Loucy (cell line): ENCODE results near the gene PRELID1.

Source experiments
- H2AFZ ChIP-seq: fragments of 200-600 bp; sonication (generic); 2 replicates; pipeline ENCODE4 v1.6.0; 2016; ENCODE audit warnings: antibody characterized with exemption, mild to moderate bottlenecking, low read length, moderate library complexity
- H3F3A ChIP-seq: fragments of 200-600 bp; 2 replicates; pipeline ENCODE4 v1.6.0; 2016; ENCODE audit warnings: antibody characterized with exemption, low read depth, mild to moderate bottlenecking
- H3K27me3 ChIP-seq: fragments of 200-600 bp; sonication (generic); 2 replicates; pipeline ENCODE4 v1.6.1; 2014; ENCODE audit warnings: low read length, mild to moderate bottlenecking; ENCODE audit not compliant: insufficient read depth, poor library complexity, severe bottlenecking
- H3K36me3 ChIP-seq: fragments of 200-600 bp; sonication (generic); 2 replicates; pipeline ENCODE4 v1.6.1; 2016; ENCODE audit warnings: low read length; ENCODE audit not compliant: insufficient read depth
- H3K4me1 ChIP-seq: fragments of 200-600 bp; sonication (generic); 2 replicates; pipeline ENCODE4 v1.5.1; 2014; ENCODE audit warnings: low read length, mild to moderate bottlenecking; ENCODE audit not compliant: insufficient read depth, poor library complexity, severe bottlenecking
- H3K4me2 ChIP-seq: fragments of 200-600 bp; sonication (generic); 2 replicates; pipeline ENCODE4 v1.6.0; 2014; ENCODE audit warnings: antibody characterized with exemption, low read length, low read depth, mild to moderate bottlenecking; ENCODE audit not compliant: poor library complexity, severe bottlenecking
- H3K4me3 ChIP-seq: fragments of 200-600 bp; sonication (generic); 2 replicates; pipeline ENCODE4 v1.5.1; 2014; ENCODE audit warnings: low read length, mild to moderate bottlenecking, mixed read lengths; ENCODE audit not compliant: poor library complexity, severe bottlenecking
- H3K79me2 ChIP-seq: fragments of 200-600 bp; sonication (generic); 2 replicates; pipeline ENCODE4 v1.6.1; 2014; ENCODE audit warnings: low read length; ENCODE audit not compliant: insufficient read depth
- H3K9ac ChIP-seq: fragments of 200-600 bp; sonication (generic); 2 replicates; pipeline ENCODE4 v1.6.0; 2014; ENCODE audit warnings: mild to moderate bottlenecking, low read depth, low read length, moderate library complexity; ENCODE audit not compliant: poor library complexity, severe bottlenecking
- H3K9me2 ChIP-seq: fragments of 200-600 bp; sonication (generic); replicated peaks from 2 replicates; pipeline ENCODE4 v1.6.1; 2016; ENCODE audit warnings: low read depth, low read length, mixed read lengths
- H3K9me3 ChIP-seq: fragments of 200-600 bp; sonication (generic); 2 replicates; pipeline ENCODE4 v1.6.1; 2014; ENCODE audit warnings: mild to moderate bottlenecking, antibody characterized with exemption, low read length, low read depth; ENCODE audit not compliant: insufficient read depth
- H4K20me1 ChIP-seq: fragments of 200-600 bp; sonication (generic); 2 replicates; pipeline ENCODE4 v1.6.0; 2014; ENCODE audit warnings: antibody characterized with exemption, low read length, mild to moderate bottlenecking; ENCODE audit not compliant: insufficient read depth, poor library complexity, severe bottlenecking
- EZH2phosphoT487 ChIP-seq: fragments of 200-600 bp; IDR thresholded peaks from 2 replicates; pipeline ENCODE4 v1.6.1; 2018; ENCODE audit warnings: antibody characterized with exemption, mild to moderate bottlenecking, moderate library complexity, borderline replicate concordance
- TF ChIP-seq, protein P1 (sequence below): fragments of 200-600 bp; sonication (generic); conservative IDR thresholded peaks from 2 replicates; pipeline ENCODE4 v1.5.1; 2014; ENCODE audit warnings: mild to moderate bottlenecking, antibody characterized with exemption, low read length

The PRELID1 gene

DNA sequence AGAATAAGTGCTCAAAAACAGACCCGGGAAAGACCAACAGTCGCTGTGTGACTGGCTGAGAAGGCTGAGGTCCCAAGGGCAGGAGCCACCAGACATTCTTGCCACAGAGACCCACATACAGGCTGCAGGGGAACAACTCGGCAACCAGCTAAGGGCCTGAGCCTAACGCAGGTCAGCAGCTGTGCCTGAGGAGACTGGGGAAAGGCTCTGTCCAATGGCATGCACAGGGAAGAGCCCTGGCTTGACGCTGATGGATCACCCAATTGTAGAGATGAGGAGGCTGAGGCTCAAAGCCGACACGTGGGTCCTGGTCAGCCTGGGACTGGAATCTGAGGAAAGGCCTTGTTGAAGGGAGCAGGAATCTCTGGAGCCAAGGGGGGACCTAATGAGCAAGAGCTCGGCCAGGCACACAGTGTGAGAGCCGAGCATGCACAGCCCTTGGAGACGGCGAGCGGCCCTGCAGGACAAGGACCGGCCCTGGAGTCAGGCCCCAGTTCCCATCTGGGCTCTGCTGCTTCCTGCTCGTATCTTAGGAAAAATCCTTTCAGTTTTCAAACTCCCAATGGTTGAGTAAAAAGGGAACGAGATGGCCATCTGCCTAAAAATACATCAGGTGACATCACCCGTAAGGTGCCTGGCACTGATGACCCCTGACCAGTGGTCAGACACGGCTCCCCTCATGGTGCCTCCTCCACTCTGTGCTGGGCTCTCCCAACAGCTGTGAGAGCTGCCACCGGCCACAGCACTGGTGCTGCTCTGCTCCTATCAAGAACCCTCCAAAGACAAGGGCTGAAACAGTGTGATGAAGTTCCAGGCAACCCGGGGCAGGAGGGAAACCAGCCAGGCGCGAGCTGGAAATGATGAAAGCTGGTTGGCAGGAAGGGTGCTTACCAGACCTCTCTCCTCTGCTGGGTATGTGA, 31.4 kb downstream of the PRELID1 start:
- Histone ChIP-seq H3F3A (no peaks in the 10 kb centered on the region), H3K4me2 (no peak overlapping the region), H3K4me3 (no peak overlapping the region), H3K27me3 (no peaks in the 10 kb centered on the region), H2AFZ (no peak overlapping the region), H3K36me3 (peaks cover 40% of the 10 kb centered on the region; the same call in 1 of the 2 replicates), H3K9me3 (no peaks in the 10 kb centered on the region), H3K9me2 (no peaks in the 10 kb centered on the region), H3K9ac (no peak overlapping the region), H4K20me1 (no peaks in the 10 kb centered on the region), H3K4me1 (peaks cover 16% of the 10 kb centered on the region), H3K79me2 (peaks cover 12% of the 10 kb centered on the region; the same call in 1 of the 2 replicates)
- no peak for TF ChIP-seq EZH2phosphoT487
- TF ChIP-seq, protein P1, sequence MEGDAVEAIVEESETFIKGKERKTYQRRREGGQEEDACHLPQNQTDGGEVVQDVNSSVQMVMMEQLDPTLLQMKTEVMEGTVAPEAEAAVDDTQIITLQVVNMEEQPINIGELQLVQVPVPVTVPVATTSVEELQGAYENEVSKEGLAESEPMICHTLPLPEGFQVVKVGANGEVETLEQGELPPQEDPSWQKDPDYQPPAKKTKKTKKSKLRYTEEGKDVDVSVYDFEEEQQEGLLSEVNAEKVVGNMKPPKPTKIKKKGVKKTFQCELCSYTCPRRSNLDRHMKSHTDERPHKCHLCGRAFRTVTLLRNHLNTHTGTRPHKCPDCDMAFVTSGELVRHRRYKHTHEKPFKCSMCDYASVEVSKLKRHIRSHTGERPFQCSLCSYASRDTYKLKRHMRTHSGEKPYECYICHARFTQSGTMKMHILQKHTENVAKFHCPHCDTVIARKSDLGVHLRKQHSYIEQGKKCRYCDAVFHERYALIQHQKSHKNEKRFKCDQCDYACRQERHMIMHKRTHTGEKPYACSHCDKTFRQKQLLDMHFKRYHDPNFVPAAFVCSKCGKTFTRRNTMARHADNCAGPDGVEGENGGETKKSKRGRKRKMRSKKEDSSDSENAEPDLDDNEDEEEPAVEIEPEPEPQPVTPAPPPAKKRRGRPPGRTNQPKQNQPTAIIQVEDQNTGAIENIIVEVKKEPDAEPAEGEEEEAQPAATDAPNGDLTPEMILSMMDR, result no peak

DNA sequence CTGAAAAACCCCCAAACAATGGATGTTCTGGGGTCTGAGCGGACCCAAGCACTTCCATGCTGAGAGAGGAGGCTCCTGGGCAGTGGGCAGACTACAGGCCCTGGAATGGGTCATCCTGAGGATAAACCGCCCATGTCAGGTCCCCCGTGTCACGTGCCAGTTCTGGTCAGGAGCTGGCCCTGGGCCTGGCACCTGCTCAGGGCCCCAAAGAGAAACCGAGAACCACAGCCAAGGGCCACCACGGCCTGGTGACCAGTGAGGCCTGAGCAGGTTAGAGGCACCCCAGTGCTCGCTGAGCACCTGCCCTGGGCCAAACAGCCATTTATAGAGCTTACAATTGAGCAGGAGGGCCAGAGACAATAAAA, 32.1 kb downstream of the PRELID1 start:
- peaks cover 13% of the 10 kb centered on the region for H3K4me1 ChIP-seq
- no peak overlapping the region for H3K4me2 ChIP-seq
- H3F3A ChIP-seq, result no peaks in the 10 kb centered on the region
- no peak overlapping the region for H3K9ac ChIP-seq
- no peaks in the 10 kb centered on the region for H3K9me2 ChIP-seq
- H2AFZ ChIP-seq, result no peak overlapping the region
- H3K4me3 ChIP-seq, result no peak overlapping the region
- H4K20me1 ChIP-seq, result no peaks in the 10 kb centered on the region
- peaks cover 12% of the 10 kb centered on the region; the same call in 1 of the 2 replicates for H3K79me2 ChIP-seq
- H3K9me3 ChIP-seq, result no peaks in the 10 kb centered on the region
- TF ChIP-seq, protein P1, result no peak
- no peak for TF ChIP-seq EZH2phosphoT487
- peaks cover 40% of the 10 kb centered on the region; the same call in 1 of the 2 replicates for H3K36me3 ChIP-seq
- no peaks in the 10 kb centered on the region for H3K27me3 ChIP-seq

DNA sequence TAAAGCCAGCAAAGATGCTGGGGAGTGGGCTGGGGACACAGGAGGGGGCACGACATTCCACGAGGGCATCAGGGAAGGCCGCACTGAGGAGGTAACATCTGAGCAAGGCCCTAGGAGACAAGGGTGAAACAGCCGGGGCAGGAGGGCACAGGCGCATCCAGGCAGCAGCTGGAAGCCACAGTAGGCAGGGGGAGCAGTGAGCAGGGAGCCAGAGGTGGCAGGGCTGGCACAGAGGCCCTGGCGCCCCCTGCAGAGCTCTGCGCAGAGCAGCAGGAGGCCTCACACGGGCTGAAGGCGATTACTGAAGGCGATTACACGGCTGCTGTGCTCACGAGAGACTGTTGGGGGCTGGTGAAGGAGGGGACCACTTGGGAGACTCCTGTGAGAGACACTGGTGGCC, 32.5 kb downstream of the PRELID1 start:
- Histone ChIP-seq H3K4me3 (no peak overlapping the region), H3K9ac (no peak overlapping the region), H3K36me3 (peaks cover 40% of the 10 kb centered on the region; the same call in 1 of the 2 replicates), H3K79me2 (peaks cover 12% of the 10 kb centered on the region; the same call in 1 of the 2 replicates), H3K4me2 (no peak overlapping the region), H4K20me1 (no peaks in the 10 kb centered on the region), H3F3A (no peaks in the 10 kb centered on the region), H2AFZ (no peak overlapping the region), H3K4me1 (peaks cover 9% of the 10 kb centered on the region), H3K9me2 (no peaks in the 10 kb centered on the region), H3K9me3 (no peaks in the 10 kb centered on the region), H3K27me3 (no peaks in the 10 kb centered on the region)
- TF ChIP-seq, protein P1, result peak; percentile 69
- no peak for TF ChIP-seq EZH2phosphoT487
